Nephron progenitor cell (in vitro differentiated cells): ENCODE measurements around the gene KIF3A.

Experiments
- DNase-seq: peaks from one replicate; pipeline ENCODE4 v3.0.0; 2021
- H3K27ac Mint-ChIP-seq: 2 replicates; pipeline ENCODE4 v1.8.0; 2021; ENCODE audit warnings: mild to moderate bottlenecking, moderate library complexity, mixed read lengths
- H3K27me3 Mint-ChIP-seq: 2 replicates; pipeline ENCODE4 v1.8.0; 2021; ENCODE audit warnings: mild to moderate bottlenecking, low read depth, mixed read lengths; ENCODE audit not compliant: poor library complexity
- H3K36me3 Mint-ChIP-seq: 2 replicates; pipeline ENCODE4 v1.8.0; 2021; ENCODE audit warnings: low read depth, mixed read lengths
- H3K4me1 Mint-ChIP-seq: 2 replicates; pipeline ENCODE4 v1.8.0; 2021; ENCODE audit warnings: mixed read lengths
- H3K4me3 Mint-ChIP-seq: 2 replicates; pipeline ENCODE4 v1.8.0; 2021; ENCODE audit warnings: mild to moderate bottlenecking, moderate library complexity, mixed read lengths
- H3K9me3 Mint-ChIP-seq: 2 replicates; pipeline ENCODE4 v1.8.0; 2021; ENCODE audit warnings: mild to moderate bottlenecking, moderate library complexity, mixed read lengths
- TF ChIP-seq, protein P1 (sequence below): fragments of 200-600 bp; sonication (generic); IDR thresholded peaks from 2 replicates; pipeline ENCODE4 v1.5.0; 2021; ENCODE audit warnings: antibody characterized with exemption

Gene KIF3A

GRCh38 chr5:132671000-132671399, 66.3 kb downstream of the KIF3A start:
- H3K27me3 Mint-ChIP-seq = peaks cover 21% of the 10 kb centered on the region

DNA sequence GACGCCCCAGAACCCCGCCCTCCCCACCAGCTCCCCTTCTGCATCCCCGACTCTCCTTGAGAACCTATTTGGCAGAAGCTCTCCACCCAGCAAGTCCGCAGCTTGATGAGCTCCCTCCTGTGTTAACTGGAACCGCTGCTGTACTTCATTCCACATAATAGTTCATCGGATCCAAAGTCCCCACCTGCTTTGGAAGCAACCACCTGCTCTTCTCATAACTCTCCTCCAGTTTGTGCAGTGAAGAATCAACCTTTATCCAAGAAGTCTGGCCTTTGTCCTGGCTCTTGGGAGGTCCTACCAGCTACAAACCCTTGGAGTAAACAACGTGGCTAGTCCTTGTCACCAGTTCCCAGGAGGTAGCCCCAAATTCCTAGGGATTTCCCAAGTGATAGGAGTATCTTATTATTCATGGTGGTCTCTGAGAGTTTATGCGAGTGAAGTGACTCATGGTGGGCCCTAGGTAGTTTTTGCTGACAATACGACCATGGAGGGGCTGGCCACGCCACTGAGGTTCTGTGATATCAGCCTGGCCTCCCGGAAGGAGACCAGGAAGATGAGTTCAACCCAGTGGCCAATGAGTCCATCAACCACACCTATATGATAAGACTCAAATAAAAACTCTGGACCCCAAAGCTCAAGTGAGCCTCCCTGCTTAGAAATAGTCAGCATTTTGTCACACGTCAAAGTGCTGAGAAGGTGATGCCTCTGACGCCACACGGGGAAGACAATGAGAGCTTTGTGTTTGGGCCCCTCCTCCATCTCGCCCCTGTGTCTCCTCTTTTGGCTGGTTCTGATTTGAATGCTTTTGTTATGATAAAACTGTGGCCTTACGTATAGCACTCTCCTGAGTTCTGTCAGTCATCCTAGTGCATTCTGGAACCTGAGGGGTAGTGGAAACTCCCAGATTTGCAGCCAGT, 67.1 kb downstream of the KIF3A start:
- no peaks in the 10 kb centered on the region for H3K9me3 Mint-ChIP-seq
- TF ChIP-seq, protein P1, sequence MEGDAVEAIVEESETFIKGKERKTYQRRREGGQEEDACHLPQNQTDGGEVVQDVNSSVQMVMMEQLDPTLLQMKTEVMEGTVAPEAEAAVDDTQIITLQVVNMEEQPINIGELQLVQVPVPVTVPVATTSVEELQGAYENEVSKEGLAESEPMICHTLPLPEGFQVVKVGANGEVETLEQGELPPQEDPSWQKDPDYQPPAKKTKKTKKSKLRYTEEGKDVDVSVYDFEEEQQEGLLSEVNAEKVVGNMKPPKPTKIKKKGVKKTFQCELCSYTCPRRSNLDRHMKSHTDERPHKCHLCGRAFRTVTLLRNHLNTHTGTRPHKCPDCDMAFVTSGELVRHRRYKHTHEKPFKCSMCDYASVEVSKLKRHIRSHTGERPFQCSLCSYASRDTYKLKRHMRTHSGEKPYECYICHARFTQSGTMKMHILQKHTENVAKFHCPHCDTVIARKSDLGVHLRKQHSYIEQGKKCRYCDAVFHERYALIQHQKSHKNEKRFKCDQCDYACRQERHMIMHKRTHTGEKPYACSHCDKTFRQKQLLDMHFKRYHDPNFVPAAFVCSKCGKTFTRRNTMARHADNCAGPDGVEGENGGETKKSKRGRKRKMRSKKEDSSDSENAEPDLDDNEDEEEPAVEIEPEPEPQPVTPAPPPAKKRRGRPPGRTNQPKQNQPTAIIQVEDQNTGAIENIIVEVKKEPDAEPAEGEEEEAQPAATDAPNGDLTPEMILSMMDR = no peak
- H3K4me3 Mint-ChIP-seq = no peak overlapping the region
- H3K36me3 Mint-ChIP-seq = no peaks in the 10 kb centered on the region
- DNase-seq = no peak
- peaks cover 17% of the 10 kb centered on the region for H3K27me3 Mint-ChIP-seq
- no peak overlapping the region for H3K27ac Mint-ChIP-seq
- no peaks in the 10 kb centered on the region for H3K4me1 Mint-ChIP-seq

More at GRCh38 chr5:132671000-132671399, 66.3 kb downstream of the KIF3A start:
- no peaks in the 10 kb centered on the region for H3K9me3 Mint-ChIP-seq
- no peaks in the 10 kb centered on the region for H3K4me1 Mint-ChIP-seq
- no peaks in the 10 kb centered on the region for H3K36me3 Mint-ChIP-seq
- no peak overlapping the region for H3K4me3 Mint-ChIP-seq
- DNase-seq = no peak
- no peak overlapping the region for H3K27ac Mint-ChIP-seq
- TF ChIP-seq, protein P1 = no peak

DNA sequence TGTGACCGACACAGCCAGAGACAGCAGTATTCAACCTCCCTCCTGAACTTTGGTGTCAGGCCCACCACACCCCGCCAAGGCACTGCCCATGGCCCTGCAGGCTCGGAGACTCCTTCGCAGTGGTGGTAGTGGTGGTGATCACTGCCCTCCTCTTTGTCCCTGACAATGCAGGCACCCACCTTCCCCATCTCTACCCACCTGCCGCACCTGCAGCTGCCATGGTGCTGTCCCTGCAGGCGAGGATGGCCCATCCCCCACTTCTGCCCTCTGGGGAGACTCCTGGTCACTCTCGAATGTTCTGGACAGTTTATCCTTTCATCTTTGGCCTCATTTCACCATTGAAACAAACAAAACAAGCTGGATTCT, 67.9 kb downstream of the KIF3A start:
- Mint-ChIP-seq H3K4me3 (no peak overlapping the region), H3K4me1 (peaks cover 2% of the 10 kb centered on the region), H3K9me3 (no peaks in the 10 kb centered on the region)

GRCh38 chr5:132668706-132669454, 68.5 kb downstream of the KIF3A start:
- peaks cover 8% of the 10 kb centered on the region for H3K4me1 Mint-ChIP-seq
- peaks cover 17% of the 10 kb centered on the region for H3K27me3 Mint-ChIP-seq
- H3K27ac Mint-ChIP-seq = no peak overlapping the region
- no peak for DNase-seq
- TF ChIP-seq, protein P1 = no peak
- no peak overlapping the region for H3K4me3 Mint-ChIP-seq
- no peaks in the 10 kb centered on the region for H3K36me3 Mint-ChIP-seq
- H3K9me3 Mint-ChIP-seq = no peaks in the 10 kb centered on the region

More for the DNA sequence above, 67.9 kb downstream of the KIF3A start:
- H3K36me3 Mint-ChIP-seq = no peaks in the 10 kb centered on the region
- H3K27me3 Mint-ChIP-seq = peaks cover 17% of the 10 kb centered on the region
- no peak overlapping the region for H3K27ac Mint-ChIP-seq
- no peak for DNase-seq
- TF ChIP-seq, protein P1 = no peak

DNA sequence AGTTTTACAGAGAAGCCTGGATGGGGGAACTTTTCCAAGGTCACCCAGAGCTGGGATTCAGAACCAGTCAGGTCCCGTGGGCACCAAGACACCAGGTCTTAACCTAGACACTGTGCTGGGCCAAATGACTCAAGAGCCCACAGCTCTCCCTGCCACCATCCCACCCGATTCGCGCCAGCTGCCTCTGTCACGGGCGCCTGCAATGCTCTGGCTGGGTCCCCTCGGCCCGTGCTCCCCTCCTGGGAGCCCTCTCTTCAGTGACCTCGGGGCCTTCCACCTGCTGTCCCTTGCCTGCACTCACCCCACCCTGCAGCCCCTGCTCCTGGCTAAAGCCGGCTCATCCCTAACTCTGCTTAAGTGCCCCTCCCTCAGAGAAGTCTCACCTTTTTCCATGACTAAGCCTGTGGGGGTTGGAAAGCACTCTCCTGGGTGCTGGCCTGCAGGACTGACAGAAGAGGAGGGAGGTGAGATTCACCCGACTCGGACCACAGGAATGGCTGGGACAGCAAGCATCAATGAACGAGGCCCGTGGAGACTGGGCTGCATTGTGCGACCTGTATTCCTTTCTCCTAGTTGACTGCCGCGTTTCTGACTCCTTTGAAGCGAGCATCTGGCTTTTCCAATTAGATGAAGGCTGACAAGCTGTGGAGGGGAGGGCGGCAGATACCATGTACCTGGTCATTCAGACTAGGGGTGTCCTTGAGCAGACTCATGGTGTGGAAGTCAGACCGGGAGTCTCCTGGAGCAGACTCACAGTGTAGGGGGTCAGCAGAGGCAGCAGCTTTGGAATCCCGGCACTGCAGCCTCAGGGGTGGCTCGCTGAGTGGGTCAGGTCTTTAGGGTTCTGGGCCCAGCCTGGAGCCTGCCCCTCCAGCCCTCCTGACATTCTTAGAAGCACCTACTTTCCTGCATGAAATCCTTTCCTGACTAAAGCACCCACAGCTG, 69.3 kb downstream of the KIF3A start:
- TF ChIP-seq, protein P1 = no peak
- no peak for DNase-seq
- Mint-ChIP-seq H3K4me3 (no peak overlapping the region), H3K36me3 (no peaks in the 10 kb centered on the region), H3K9me3 (no peaks in the 10 kb centered on the region), H3K27me3 (peaks cover 17% of the 10 kb centered on the region), H3K27ac (no peak overlapping the region), H3K4me1 (peaks cover 16% of the 10 kb centered on the region)
